MM.1S (cell line): ENCODE data around the gene PKD1L1.

Source experiments
- DNase-seq: peaks from one replicate; pipeline ENCODE4 v3.0.0-alpha.2; 2015
- H2AFZ ChIP-seq: fragments of 300-600 bp; sonication (generic); 2 replicates; pipeline ENCODE4 v1.6.0; 2016; ENCODE audit warnings: antibody characterized with exemption, low read length
- H3F3A ChIP-seq: fragments of 300-600 bp; sonication (generic); 2 replicates; pipeline ENCODE4 v1.6.1; 2016; ENCODE audit warnings: mild to moderate bottlenecking, antibody characterized with exemption, low read length, moderate library complexity, mixed read lengths; ENCODE audit not compliant: insufficient read depth
- H3K27ac ChIP-seq: fragments of 300-600 bp; sonication (generic); 2 replicates; pipeline ENCODE4 v1.5.1; 2016; ENCODE audit warnings: mild to moderate bottlenecking, low read length
- H3K27me3 ChIP-seq: fragments of 300-600 bp; sonication (generic); replicated peaks from 2 replicates; pipeline ENCODE4 v1.6.0; 2016; ENCODE audit warnings: low read length; ENCODE audit not compliant: insufficient read depth
- H3K36me3 ChIP-seq: fragments of 300-600 bp; sonication (generic); replicated peaks from 2 replicates; pipeline ENCODE4 v1.6.1; 2016; ENCODE audit warnings: mild to moderate bottlenecking, low read length, mixed read lengths; ENCODE audit not compliant: insufficient read depth
- H3K4me1 ChIP-seq: fragments of 300-600 bp; sonication (generic); 2 replicates; pipeline ENCODE4 v1.6.1; 2016; ENCODE audit warnings: low read length, mixed read lengths
- H3K4me2 ChIP-seq: fragments of 300-600 bp; sonication (generic); 2 replicates; pipeline ENCODE4 v1.6.0; 2016; ENCODE audit warnings: low read depth, low read length
- H3K4me3 ChIP-seq: fragments of 300-600 bp; sonication (generic); 2 replicates; pipeline ENCODE4 v1.5.1; 2016; ENCODE audit warnings: low read length, mixed read lengths
- H3K79me2 ChIP-seq: fragments of 300-600 bp; sonication (generic); 2 replicates; pipeline ENCODE4 v1.6.1; 2016; ENCODE audit warnings: mixed run types, low read length, mixed read lengths
- H3K9ac ChIP-seq: fragments of 300-600 bp; sonication (generic); 2 replicates; pipeline ENCODE4 v1.6.1; 2016; ENCODE audit warnings: low read length, mixed read lengths
- H3K9me2 ChIP-seq: fragments of 300-600 bp; sonication (generic); replicated peaks from 2 replicates; pipeline ENCODE4 v1.6.1; 2016; ENCODE audit warnings: mild to moderate bottlenecking, low read length, mixed read lengths; ENCODE audit not compliant: insufficient read depth
- H3K9me3 ChIP-seq: fragments of 300-600 bp; sonication (generic); replicated peaks from 2 replicates; pipeline ENCODE4 v1.6.1; 2016; ENCODE audit warnings: mild to moderate bottlenecking, low read length, mixed read lengths; ENCODE audit not compliant: insufficient read depth
- H4K20me1 ChIP-seq: fragments of 300-600 bp; sonication (generic); 2 replicates; pipeline ENCODE4 v1.6.1; 2016; ENCODE audit warnings: mild to moderate bottlenecking, low read length, moderate library complexity, mixed read lengths; ENCODE audit not compliant: insufficient read depth
- EZH2 ChIP-seq: fragments of 300-600 bp; sonication (generic); optimal IDR thresholded peaks from 2 replicates; pipeline ENCODE3; 2017; ENCODE audit warnings: low read depth, mild to moderate bottlenecking, antibody characterized with exemption, low read length, mixed read lengths
- EZH2phosphoT487 ChIP-seq: fragments of 300-600 bp; sonication (generic); IDR thresholded peaks from 2 replicates; pipeline ENCODE4 v1.6.1; 2018; ENCODE audit warnings: antibody characterized with exemption, low read length
- TF ChIP-seq, protein P1 (sequence below): fragments of 300-600 bp; sonication (generic); IDR thresholded peaks from 2 replicates; pipeline ENCODE4 v1.5.1; 2016; ENCODE audit warnings: antibody characterized with exemption, low read length, mixed read lengths

PKD1L1 gene

DNA sequence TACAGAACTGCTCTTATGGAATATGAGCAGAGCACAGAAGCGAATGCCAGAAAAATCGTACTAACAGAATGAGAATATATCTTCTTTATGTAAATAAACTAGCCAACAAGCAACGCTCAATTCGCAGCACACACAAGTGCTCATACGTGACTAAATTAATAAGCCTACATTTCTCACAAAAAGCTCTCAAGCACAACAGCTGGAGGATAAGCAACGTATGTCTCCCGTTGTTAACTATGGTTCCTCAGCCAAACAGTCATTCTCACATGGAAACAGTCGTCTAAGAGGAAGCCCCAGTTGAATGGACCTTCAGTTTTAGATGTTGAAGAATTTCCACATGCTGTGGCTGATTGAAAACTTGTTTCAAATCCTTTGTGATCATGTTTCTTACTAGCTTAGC is 110.4 kb downstream of the PKD1L1 start:
- Histone ChIP-seq H3K79me2 (no peaks in the 10 kb centered on the region), H3K4me3 (no peak overlapping the region), H3K27ac (no peak overlapping the region), H3K4me2 (no peak overlapping the region), H4K20me1 (no peaks in the 10 kb centered on the region), H3K27me3 (no peaks in the 10 kb centered on the region), H2AFZ (no peak overlapping the region), H3K36me3 (no peaks in the 10 kb centered on the region), H3K4me1 (no peaks in the 10 kb centered on the region), H3F3A (no peaks in the 10 kb centered on the region), H3K9me3 (no peaks in the 10 kb centered on the region), H3K9ac (no peak overlapping the region), H3K9me2 (no peaks in the 10 kb centered on the region)
- TF ChIP-seq, protein P1, sequence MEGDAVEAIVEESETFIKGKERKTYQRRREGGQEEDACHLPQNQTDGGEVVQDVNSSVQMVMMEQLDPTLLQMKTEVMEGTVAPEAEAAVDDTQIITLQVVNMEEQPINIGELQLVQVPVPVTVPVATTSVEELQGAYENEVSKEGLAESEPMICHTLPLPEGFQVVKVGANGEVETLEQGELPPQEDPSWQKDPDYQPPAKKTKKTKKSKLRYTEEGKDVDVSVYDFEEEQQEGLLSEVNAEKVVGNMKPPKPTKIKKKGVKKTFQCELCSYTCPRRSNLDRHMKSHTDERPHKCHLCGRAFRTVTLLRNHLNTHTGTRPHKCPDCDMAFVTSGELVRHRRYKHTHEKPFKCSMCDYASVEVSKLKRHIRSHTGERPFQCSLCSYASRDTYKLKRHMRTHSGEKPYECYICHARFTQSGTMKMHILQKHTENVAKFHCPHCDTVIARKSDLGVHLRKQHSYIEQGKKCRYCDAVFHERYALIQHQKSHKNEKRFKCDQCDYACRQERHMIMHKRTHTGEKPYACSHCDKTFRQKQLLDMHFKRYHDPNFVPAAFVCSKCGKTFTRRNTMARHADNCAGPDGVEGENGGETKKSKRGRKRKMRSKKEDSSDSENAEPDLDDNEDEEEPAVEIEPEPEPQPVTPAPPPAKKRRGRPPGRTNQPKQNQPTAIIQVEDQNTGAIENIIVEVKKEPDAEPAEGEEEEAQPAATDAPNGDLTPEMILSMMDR: no peak
- TF ChIP-seq EZH2phosphoT487 (no peak), EZH2 (no peak)
- no peak for DNase-seq

DNA sequence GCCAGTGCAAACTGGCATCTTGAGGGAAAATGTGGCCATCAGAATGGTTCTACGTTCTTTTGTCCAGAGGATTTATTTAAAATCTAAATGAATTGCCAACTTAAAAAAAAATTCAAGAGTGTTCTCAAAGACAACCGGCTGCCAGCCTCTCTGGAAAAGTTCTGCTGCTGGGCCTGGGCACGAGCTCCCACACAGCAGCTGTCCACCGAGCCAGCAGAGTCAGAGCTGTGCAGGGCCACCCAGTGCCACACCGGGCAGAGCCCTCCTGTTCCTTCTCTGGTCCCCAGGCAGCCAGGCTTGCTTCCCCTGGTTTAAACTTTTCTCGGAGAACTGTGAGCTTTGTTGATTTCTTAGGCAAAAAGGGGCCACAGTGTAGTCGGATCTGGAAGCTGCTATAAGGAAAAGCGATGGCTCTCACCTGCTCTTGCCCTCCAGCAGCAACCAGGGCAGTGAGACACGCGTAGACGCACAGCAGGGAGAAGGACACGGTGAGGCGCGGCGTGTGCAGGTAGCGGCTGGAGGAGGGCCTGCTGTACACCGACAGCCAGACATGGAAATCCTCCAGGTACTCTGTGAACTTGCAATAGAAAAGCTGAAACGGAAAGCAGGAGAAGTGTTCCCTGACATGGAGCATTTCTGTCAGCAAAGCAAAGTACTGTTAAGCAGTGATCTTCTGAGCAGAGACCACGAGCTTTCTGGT is 111.6 kb downstream of the PKD1L1 start:
- no peaks in the 10 kb centered on the region for H3F3A ChIP-seq
- no peak overlapping the region for H3K4me3 ChIP-seq
- no peaks in the 10 kb centered on the region for H3K36me3 ChIP-seq
- H3K9ac ChIP-seq: no peak overlapping the region
- DNase-seq: no peak
- H3K79me2 ChIP-seq: no peaks in the 10 kb centered on the region
- no peak overlapping the region for H3K4me2 ChIP-seq
- H3K27ac ChIP-seq: no peak overlapping the region
- no peaks in the 10 kb centered on the region for H3K9me2 ChIP-seq
- no peaks in the 10 kb centered on the region for H4K20me1 ChIP-seq
- H3K9me3 ChIP-seq: no peaks in the 10 kb centered on the region
- H2AFZ ChIP-seq: no peak overlapping the region
- H3K4me1 ChIP-seq: no peaks in the 10 kb centered on the region
- H3K27me3 ChIP-seq: no peaks in the 10 kb centered on the region
- TF ChIP-seq, protein P1: no peak
- TF ChIP-seq EZH2phosphoT487: no peak
- no peak for TF ChIP-seq EZH2

DNA sequence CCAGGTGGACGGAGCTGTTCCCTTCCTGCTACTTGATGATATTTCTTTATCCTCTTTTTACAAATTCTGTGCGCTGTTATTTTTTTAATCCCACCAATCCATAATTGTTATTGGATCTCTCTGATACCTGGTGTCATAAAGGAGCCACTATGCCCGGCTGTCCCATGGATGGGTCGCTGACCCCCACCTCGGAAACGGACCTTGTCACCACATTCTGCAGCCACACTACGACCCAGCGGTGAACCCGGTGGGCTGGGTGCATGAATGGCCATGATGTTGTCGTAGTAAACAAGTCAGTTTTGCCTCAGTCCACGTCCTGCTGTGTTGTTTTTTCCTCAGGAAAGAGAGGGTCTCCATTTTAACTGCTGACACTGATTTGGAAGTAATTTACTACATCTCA is 112.2 kb downstream of the PKD1L1 start:
- Histone ChIP-seq H4K20me1 (no peaks in the 10 kb centered on the region), H3K27ac (no peak overlapping the region), H3K4me1 (no peaks in the 10 kb centered on the region), H3K9ac (no peak overlapping the region), H3K9me2 (no peaks in the 10 kb centered on the region), H3K4me2 (no peak overlapping the region), H2AFZ (no peak overlapping the region), H3K36me3 (no peaks in the 10 kb centered on the region), H3K4me3 (no peak overlapping the region), H3K9me3 (no peaks in the 10 kb centered on the region), H3F3A (no peaks in the 10 kb centered on the region), H3K79me2 (no peaks in the 10 kb centered on the region), H3K27me3 (no peaks in the 10 kb centered on the region)
- no peak for TF ChIP-seq EZH2
- TF ChIP-seq, protein P1: no peak
- DNase-seq: no peak
